Keratinocyte (primary cell): ENCODE data around the gene CCND2. TPM values are rescaled to one million over a fixed set of nuclear protein-coding genes. Genes with fewer than 3 reads are reported as not detected.

Source experiments
- DNase-seq: peaks from one replicate; pipeline ENCODE4 v3.0.0-alpha.2; 2011; ENCODE audit warnings: low read depth, missing footprints, low spot score
- FAIRE-seq: peaks from 2 replicates; lab custom pipeline; 2011; peaks lifted over from hg19 to GRCh38; lab: Jason Lieb, UNC
- H2AFZ ChIP-seq: 2 replicates; pipeline ENCODE4 v1.6.0; 2012; ENCODE audit warnings: low read length, control low read depth, inconsistent platforms; ENCODE audit not compliant: control insufficient read depth
- H3K27ac ChIP-seq: 2 replicates; pipeline ENCODE4 v1.5.1; 2011; ENCODE audit warnings: low read length; ENCODE audit not compliant: control insufficient read depth, insufficient read depth
- H3K27me3 ChIP-seq: 3 replicates; pipeline ENCODE4 v1.6.0; 2011; ENCODE audit warnings: low read length; ENCODE audit not compliant: control insufficient read depth, insufficient read depth; ENCODE audit errors: extremely low read depth
- H3K36me3 ChIP-seq, 2 experiments: 2 replicates in 1 of 2; 3 replicates in 1 of 2; pipeline ENCODE4 v1.5.1; 2011; ENCODE audit warnings: low read length in 2 of 2, mild to moderate bottlenecking in 1 of 2; ENCODE audit not compliant: control insufficient read depth in 2 of 2, insufficient read depth in 2 of 2; ENCODE audit errors: extremely low read depth in 1 of 2
- H3K4me1 ChIP-seq: 3 replicates; pipeline ENCODE4 v1.5.1; 2011; ENCODE audit warnings: low read length; ENCODE audit not compliant: control insufficient read depth, insufficient read depth; ENCODE audit errors: extremely low read depth
- H3K4me2 ChIP-seq: 3 replicates; pipeline ENCODE4 v1.6.0; 2011; ENCODE audit warnings: low read depth, low read length; ENCODE audit not compliant: control insufficient read depth, insufficient read depth; ENCODE audit errors: extremely low read depth
- H3K4me3 ChIP-seq, 3 experiments: fragments of 200-600 bp in 1 of 3; sonication (generic) in 1 of 3; 2 replicates in 2 of 3; 3 replicates in 1 of 3; pipeline ENCODE4 v1.5.1; 2011 to 2016; ENCODE audit warnings: low read length in 3 of 3, mild to moderate bottlenecking in 3 of 3, control low read depth in 2 of 3, inconsistent platforms in 1 of 3, low read depth in 1 of 3, mixed read lengths in 1 of 3, mixed run types in 1 of 3, moderate library complexity in 1 of 3; ENCODE audit not compliant: control insufficient read depth in 2 of 3, insufficient read depth in 2 of 3; ENCODE audit errors: extremely low read depth in 1 of 3
- H3K79me2 ChIP-seq: 2 replicates; pipeline ENCODE4 v1.6.0; 2012; ENCODE audit warnings: low read length; ENCODE audit not compliant: control insufficient read depth, insufficient read depth
- H3K9ac ChIP-seq: 3 replicates; pipeline ENCODE4 v1.6.0; 2011; ENCODE audit warnings: low read length; ENCODE audit not compliant: control insufficient read depth, insufficient read depth; ENCODE audit errors: extremely low read depth
- H3K9me1 ChIP-seq: 3 replicates; pipeline ENCODE4 v1.6.0; 2011; ENCODE audit warnings: low read length; ENCODE audit not compliant: control insufficient read depth, insufficient read depth; ENCODE audit errors: extremely low read depth
- H3K9me3 ChIP-seq: 2 replicates; pipeline ENCODE4 v1.5.1; 2012; ENCODE audit warnings: low read depth, low read length; ENCODE audit not compliant: control insufficient read depth
- H4K20me1 ChIP-seq: 3 replicates; pipeline ENCODE4 v1.6.0; 2011; ENCODE audit warnings: low read length; ENCODE audit not compliant: control insufficient read depth, insufficient read depth; ENCODE audit errors: extremely low read depth
- CTCF ChIP-seq, 3 experiments: IDR thresholded peaks in 1 of 3; conservative IDR thresholded peaks in 1 of 3; optimal IDR thresholded peaks in 1 of 3; 2 replicates in 2 of 3; 3 replicates in 1 of 3; pipeline versions ENCODE3 to v1.5.1; 2011; ENCODE audit warnings: low read length in 3 of 3, mild to moderate bottlenecking in 3 of 3, moderate library complexity in 2 of 3, control low read depth in 1 of 3, inconsistent platforms in 1 of 3; ENCODE audit not compliant: insufficient read depth in 2 of 3; ENCODE audit errors: extremely low read depth in 1 of 3
- EZH2 ChIP-seq: IDR thresholded peaks from one replicate; pipeline ENCODE4 v1.6.1; 2012; ENCODE audit warnings: inconsistent platforms, mild to moderate bottlenecking, low read length, moderate library complexity
- dilution Hi-C: fragments of 300-500 bp; cut with MboI; formaldehyde crosslinking; loops from one replicate; pipeline ENCODE4 v1.7.0; 2020; ENCODE audit warnings: low sequenced_read_pairs; ENCODE audit not compliant: extremely low pct_ligation_motif_present
- polyA plus RNA-seq, 5 experiments: library from polyadenylated mRNA; depleted of rRNA in 3 of 5; stranded (reverse) in 3 of 5; stranded (forward) in 1 of 5; unstranded in 1 of 5; fragments of >200 nt; gene quantifications; 1 replicate in 1 of 5; 2 replicates in 3 of 5; 3 replicates in 1 of 5; pipeline versions ENCODE4 v1.2.1 to v1.2.3, GENCODE V29; 2011 to 2012; ENCODE audit warnings: missing spikeins in 2 of 5, low read depth in 1 of 5, low replicate concordance in 1 of 5

CCND2 gene
- polyA plus RNA-seq, 1 donor (not counting 4 experiments of a cell fraction or from before 2014, with no cell fraction given) = 324 TPM

- H3K27ac ChIP-seq = no peak overlapping the region
- peaks cover 77 to 90% of the 10 kb centered on the region in 2 experiments for H3K36me3 ChIP-seq
- no peaks in the 10 kb centered on the region for H3K27me3 ChIP-seq
Observed at GRCh38 chr12:4289998-4290790, 16.6 kb downstream of the CCND2 start.

GRCh38 chr12:4292341-4293073, 18.9 kb downstream of the CCND2 start:
- Histone ChIP-seq H4K20me1 (peaks cover 83% of the 10 kb centered on the region), H3K9ac (no peak overlapping the region), H3K27ac (no peak overlapping the region), H3K9me3 (no peaks in the 10 kb centered on the region), H3K4me2 (no peak overlapping the region), H3K4me3 (no peak overlapping the region), H3K4me1 (no peaks in the 10 kb centered on the region), H3K79me2 (peaks cover 93% of the 10 kb centered on the region), H3K9me1 (peaks cover 7% of the 10 kb centered on the region), H3K27me3 (no peaks in the 10 kb centered on the region), H2AFZ (no peak overlapping the region), H3K36me3 (peaks cover 64 to 80% of the 10 kb centered on the region in 2 experiments)
- no peak for FAIRE-seq
- TF ChIP-seq EZH2 (no peak), CTCF (optimal IDR thresholded peaks at IDR 0.05 in 1 of 3, IDR thresholded peaks at IDR 0.05 in 1 of 3, conservative IDR thresholded peaks at IDR 0.05 in 1 of 3; ENCODE audit: extremely low read depth in 1 of 3, insufficient read depth in 2 of 3, low read length in 3 of 3) (no peak)
- dilution Hi-C loops = no loop called here
- DNase-seq = no peak

More at GRCh38 chr12:4289998-4290790, 16.6 kb downstream of the CCND2 start:
- Histone ChIP-seq H3K79me2 (peaks cover 99% of the 10 kb centered on the region), H2AFZ (no peak overlapping the region), H3K9me3 (no peaks in the 10 kb centered on the region), H3K9ac (no peak overlapping the region), H3K4me1 (no peaks in the 10 kb centered on the region), H3K4me2 (no peak overlapping the region), H3K9me1 (peaks cover 7% of the 10 kb centered on the region), H4K20me1 (peaks cover 88% of the 10 kb centered on the region), H3K4me3 (no peak overlapping the region)
- FAIRE-seq (no peak), DNase-seq (no peak)
- no peak for TF ChIP-seq EZH2
- TF ChIP-seq CTCF (optimal IDR thresholded peaks at IDR 0.05 in 1 of 3, IDR thresholded peaks at IDR 0.05 in 1 of 3, conservative IDR thresholded peaks at IDR 0.05 in 1 of 3; ENCODE audit: extremely low read depth in 1 of 3, insufficient read depth in 2 of 3, low read length in 3 of 3) = no peak
- dilution Hi-C loops = no loop called here
